H1 (cell line): Measurements from ENCODE around the gene MT1H. TPM values are rescaled to one million over a fixed set of nuclear protein-coding genes. Genes with fewer than 3 reads are reported as not detected.
A peak's percentile ranks its signal among the peaks of the same experiment; 100 is the strongest.

Experiments
- CTCF ChIA-PET: fragments of 300-600 bp; sonication (Branson Sonifier 250); formaldehyde crosslinking; loops from one replicate; lab custom pipeline; 2021; ENCODE audit not compliant: partially characterized antibody; lab: Charles Lee
- POLR2A ChIA-PET: fragments of 300-600 bp; sonication (Branson Sonifier 250); formaldehyde crosslinking; loops from one replicate; lab custom pipeline; 2021; ENCODE audit warnings: inconsistent platforms; ENCODE audit not compliant: partially characterized antibody; lab: Charles Lee
- DNase-seq, 2 experiments: peaks; one replicate each; pipeline versions ENCODE4 v3.0.0 to v3.0.0-alpha.2; 2010 to 2022; ENCODE audit warnings: low spot score in 2 of 2, low read depth in 1 of 2, mixed read lengths in 1 of 2
- FAIRE-seq: peaks from 2 replicates; lab custom pipeline; 2011; peaks lifted over from hg19 to GRCh38; lab: Jason Lieb, UNC
- H2AFZ ChIP-seq: 2 replicates; pipeline ENCODE4 v1.8.1; 2012; ENCODE audit warnings: low read length, inconsistent platforms
- H2AK5ac ChIP-seq: 2 replicates; pipeline ENCODE4 v1.6.1; 2013; ENCODE audit warnings: low read depth, low read length
- H2BK120ac ChIP-seq: replicated peaks from 2 replicates; pipeline ENCODE3; 2013; ENCODE audit warnings: low read depth, low read length, inconsistent platforms
- H2BK12ac ChIP-seq: 2 replicates; pipeline ENCODE4 v1.6.1; 2013; ENCODE audit warnings: low read depth, low read length
- H2BK15ac ChIP-seq: 2 replicates; pipeline ENCODE4 v1.6.1; 2013; ENCODE audit warnings: low read length
- H2BK20ac ChIP-seq: 2 replicates; pipeline ENCODE4 v1.6.1; 2013; ENCODE audit warnings: low read length
- H2BK5ac ChIP-seq: 2 replicates; pipeline ENCODE4 v1.6.1; 2013; ENCODE audit warnings: low read depth, low read length
- H3K14ac ChIP-seq: 2 replicates; pipeline ENCODE4 v1.6.1; 2013; ENCODE audit warnings: inconsistent platforms; ENCODE audit not compliant: insufficient read length
- H3K18ac ChIP-seq: 2 replicates; pipeline ENCODE4 v1.6.1; 2013; ENCODE audit warnings: low read length; ENCODE audit errors: extremely low read depth
- H3K23ac ChIP-seq: 2 replicates; pipeline ENCODE4 v1.6.1; 2013; ENCODE audit warnings: inconsistent platforms; ENCODE audit not compliant: insufficient read length
- H3K23me2 ChIP-seq: 2 replicates; pipeline ENCODE4 v1.6.1; 2013; ENCODE audit warnings: low read depth, low read length
- H3K27ac ChIP-seq: 2 replicates; pipeline ENCODE4 v1.6.1; 2011; ENCODE audit warnings: low read depth, low read length, inconsistent platforms
- H3K27me3 ChIP-seq, 4 experiments: replicated peaks in 1 of 4; 1 replicate in 1 of 4; 2 replicates in 3 of 4; pipeline versions ENCODE4 v1.6.1 to v1.8.1; 2011 to 2013; ENCODE audit warnings: low read length in 3 of 4, mild to moderate bottlenecking in 3 of 4, inconsistent platforms in 2 of 4, mixed read lengths in 2 of 4, moderate library complexity in 1 of 4; ENCODE audit not compliant: control insufficient read depth in 3 of 4, insufficient read depth in 3 of 4; ENCODE audit errors: extremely low read depth in 1 of 4
- H3K36me3 ChIP-seq, 4 experiments: 2 replicates each; pipeline versions ENCODE4 v1.6.1 to v1.8.1; 2011 to 2013; ENCODE audit warnings: mild to moderate bottlenecking in 4 of 4, low read length in 3 of 4, moderate library complexity in 2 of 4, control low read depth in 1 of 4, inconsistent platforms in 1 of 4; ENCODE audit not compliant: insufficient read depth in 4 of 4, control insufficient read depth in 2 of 4
- H3K4ac ChIP-seq: replicated peaks from 2 replicates; pipeline ENCODE3; 2013; ENCODE audit warnings: low read length, low read depth, mixed read lengths, inconsistent platforms; ENCODE audit not compliant: insufficient read length
- H3K4me1 ChIP-seq, 4 experiments: replicated peaks in 1 of 4; 1 replicate in 1 of 4; 2 replicates in 3 of 4; pipeline versions ENCODE4 v1.6.1 to v1.8.1; 2011 to 2013; ENCODE audit warnings: low read length in 3 of 4, inconsistent platforms in 2 of 4, mixed read lengths in 1 of 4; ENCODE audit not compliant: insufficient read depth in 4 of 4, control insufficient read depth in 3 of 4
- H3K4me2 ChIP-seq, 2 experiments: 2 replicates each; pipeline versions ENCODE4 v1.6.1 to v1.8.1; 2011 to 2013; ENCODE audit warnings: low read depth in 2 of 2, low read length in 2 of 2, control low read depth in 1 of 2, inconsistent platforms in 1 of 2, mild to moderate bottlenecking in 1 of 2; ENCODE audit not compliant: insufficient read depth in 1 of 2
- H3K4me3 ChIP-seq, 4 experiments: fragments of 200-600, 300-600 bp in 1 of 4; sonication (generic), shearing (Covaris generic), sonication (Bioruptor Twin) in 1 of 4; 2 replicates each; pipeline versions ENCODE4 v1.5.1 to v1.8.1; 2011 to 2016; ENCODE audit warnings: low read length in 4 of 4, low read depth in 3 of 4, control low read depth in 2 of 4, inconsistent platforms in 2 of 4, mild to moderate bottlenecking in 2 of 4, mixed read lengths in 1 of 4, moderate library complexity in 1 of 4; ENCODE audit not compliant: insufficient read depth in 2 of 4; ENCODE audit errors: extremely low read depth in 1 of 4
- H3K56ac ChIP-seq: replicated peaks from 2 replicates; pipeline ENCODE3; 2013; ENCODE audit warnings: low read depth, mild to moderate bottlenecking, mixed read lengths, low read length, inconsistent platforms; ENCODE audit not compliant: insufficient read length
- H3K79me1 ChIP-seq: 2 replicates; pipeline ENCODE4 v1.6.1; 2013; ENCODE audit warnings: low read depth, low read length, control low read depth
- H3K79me2 ChIP-seq, 2 experiments: 2 replicates each; pipeline versions ENCODE4 v1.6.1 to v1.8.1; 2012 to 2013; ENCODE audit warnings: low read length in 2 of 2, mild to moderate bottlenecking in 2 of 2, inconsistent platforms in 1 of 2; ENCODE audit not compliant: insufficient read depth in 2 of 2, control insufficient read depth in 1 of 2
- H3K9ac ChIP-seq, 4 experiments: replicated peaks in 1 of 4; 1 replicate in 1 of 4; 2 replicates in 3 of 4; pipeline versions ENCODE4 v1.6.1 to v1.8.1; 2011 to 2013; ENCODE audit warnings: low read depth in 3 of 4, low read length in 3 of 4, control low read depth in 2 of 4, mild to moderate bottlenecking in 2 of 4, moderate library complexity in 2 of 4, inconsistent platforms in 1 of 4; ENCODE audit errors: extremely low read depth in 1 of 4
- H3K9me3 ChIP-seq, 2 experiments: 2 replicates each; pipeline versions ENCODE4 v1.6.1 to v1.8.1; 2012 to 2013; ENCODE audit warnings: mild to moderate bottlenecking in 2 of 2, moderate library complexity in 2 of 2, control low read depth in 1 of 2, inconsistent platforms in 1 of 2, low read depth in 1 of 2, low read length in 1 of 2, mixed read lengths in 1 of 2; ENCODE audit not compliant: insufficient read depth in 2 of 2
- H4K20me1 ChIP-seq, 2 experiments: replicated peaks in 1 of 2; 2 replicates each; pipeline versions ENCODE3 to v1.8.1; 2011 to 2013; ENCODE audit warnings: inconsistent platforms in 2 of 2, low read length in 2 of 2, mild to moderate bottlenecking in 1 of 2; ENCODE audit not compliant: insufficient read depth in 2 of 2, control insufficient read depth in 1 of 2
- H4K5ac ChIP-seq: 2 replicates; pipeline ENCODE4 v1.6.1; 2013; ENCODE audit warnings: low read length, low read depth, mixed read lengths, inconsistent platforms; ENCODE audit not compliant: insufficient read length
- H4K8ac ChIP-seq: 2 replicates; pipeline ENCODE4 v1.8.0; 2013; ENCODE audit warnings: mild to moderate bottlenecking, moderate library complexity, low read length, inconsistent platforms; ENCODE audit not compliant: insufficient read depth; ENCODE audit errors: extremely low read depth
- H4K91ac ChIP-seq: replicated peaks from 2 replicates; pipeline ENCODE3; 2013; ENCODE audit warnings: low read length, mixed read lengths, inconsistent platforms; ENCODE audit not compliant: insufficient read length
- EZH2 ChIP-seq: fragments of 200-600 bp; sonication (generic); IDR thresholded peaks from 2 replicates; pipeline ENCODE4 v1.7.1; 2012; ENCODE audit warnings: low read depth, mild to moderate bottlenecking, moderate library complexity, low read length, inconsistent platforms; ENCODE audit not compliant: severe bottlenecking
- KDM4A ChIP-seq: IDR thresholded peaks from one replicate; pipeline ENCODE4 v1.7.1; 2012; ENCODE audit warnings: low read depth, mild to moderate bottlenecking, moderate library complexity, low read length, inconsistent platforms; ENCODE audit not compliant: severe bottlenecking
- RNF2 ChIP-seq: fragments of 200-900, 300-1000 bp; sonication (generic); IDR thresholded peaks from 2 replicates; pipeline ENCODE4 v1.7.1; 2016; ENCODE audit warnings: borderline replicate concordance, low read depth, mild to moderate bottlenecking, antibody characterized with exemption, low read length; ENCODE audit not compliant: poor library complexity, severe bottlenecking; ENCODE audit errors: missing control alignments
- TEAD4 ChIP-seq: IDR thresholded peaks from 2 replicates; pipeline ENCODE4 v1.6.1; 2012; ENCODE audit warnings: low read depth, low read length, inconsistent platforms, mixed read lengths
- WGBS, 2 experiments: shearing (Covaris generic) in 1 of 2; methylation state at CpG; one replicate each; pipeline versions ENCODE4 v1.1.6 to v1.1.7; 2013 to 2015; ENCODE audit warnings: low lambda C conversion rate in 2 of 2, mixed read lengths in 2 of 2, inconsistent platforms in 1 of 2, low coverage in 1 of 2, missing lambda C conversion rate in 1 of 2; ENCODE audit not compliant: insufficient replicate concordance in 2 of 2, insufficient coverage in 1 of 2, insufficient read length in 1 of 2; ENCODE audit errors: extremely low coverage in 1 of 2, missing lambda C conversion rate in 1 of 2; 5-methylcytosine and 5-hydroxymethylcytosine counted together
- polyA plus RNA-seq, 7 experiments: library from polyadenylated mRNA; depleted of rRNA in 3 of 7; stranded (reverse) in 5 of 7; unstranded in 2 of 7; fragments of >200 nt in 5 of 7; fragments of 200-250 nt in 2 of 7; gene quantifications; 1 replicate in 5 of 7; 2 replicates in 1 of 7; 4 replicates in 1 of 7; pipeline versions ENCODE4 v1.2.1 to v1.2.3, GENCODE V29; 2011 to 2013; ENCODE audit warnings: missing spikeins in 2 of 7, mixed read lengths in 2 of 7
- total RNA-seq: library from RNA; stranded (reverse); fragmentation: NEBNext Ultra II Directional; extraction: Animal tissue kit (Norgen Biotek cat#: 25700); gene quantifications from 2 replicates; pipeline ENCODE4 v1.2.1, GENCODE V29; 2021

MT1H gene
- total and polyA plus RNA-seq, 2 of the 8 experiments (the other 6 are each of a cell fraction or from before 2014, with no cell fraction given): 11.9 to 95.7 TPM

GRCh38 chr16:56675685-56676210, 6.1 kb downstream of the MT1H start:
- peak overlapping the region; percentile 44; the same call in 1 of the 2 replicates for H2BK12ac ChIP-seq
- FAIRE-seq (no peak), DNase-seq (peak in 1 of 2 experiments; percentile 73)
- POLR2A ChIA-PET: interaction anchor here (0.7 to 12.9 kb wide), 12 partner anchors 7 to 82 kb away, joined by 3 to 205 read pairs (median 4); partner anchors contain the start of genes MT1E, MT1G, MT1H and MT2A
- no peaks in the 10 kb centered on the region for H3K36me3 ChIP-seq
- H2BK120ac ChIP-seq: no peak overlapping the region
- no peak overlapping the region for H4K5ac ChIP-seq
- no peaks in the 10 kb centered on the region for H3K9me3 ChIP-seq
- no peak overlapping the region for H3K4ac ChIP-seq
- H2AK5ac ChIP-seq: no peak overlapping the region
- H2BK20ac ChIP-seq: peak overlapping the region; percentile 15; the same call in 1 of the 2 replicates
- no peak overlapping the region for H4K8ac ChIP-seq
- no peak overlapping the region for H2BK15ac ChIP-seq
- peak overlapping the region; percentile 86 for H2BK5ac ChIP-seq
- no peak overlapping the region for H3K9ac ChIP-seq
- TF ChIP-seq EZH2 (peak; percentile 10), TEAD4 (no peak), KDM4A (peak; percentile 65), RNF2 (no peak)
- H4K91ac ChIP-seq: peak overlapping the region; percentile 56
- WGBS, 2 experiments: 4% methylated on average over 21 of the region's 32 CpGs; no CpG with 5 or more reads in 1 of the 2 experiments
- CTCF ChIA-PET: interaction anchor here (0.7 to 6.0 kb wide), 11 partner anchors 27 to 111 kb away, joined by 3 to 57 read pairs (median 3); partner anchors contain the start of gene MT1E
- H3K23ac ChIP-seq: no peak overlapping the region
- peak overlapping the region; percentile 79 for H3K18ac ChIP-seq
- H2AFZ ChIP-seq: peak overlapping the region; percentile 91
- H3K27ac ChIP-seq: no peak overlapping the region
- H3K14ac ChIP-seq: no peak overlapping the region
- H3K79me1 ChIP-seq: no peaks in the 10 kb centered on the region
- peak overlapping the region; percentile 40 to 62 (median 40) for H3K4me3 ChIP-seq
- H3K27me3 ChIP-seq: peaks cover 12 to 55% (median 35%) of the 10 kb centered on the region in 4 experiments
- peak overlapping the region; percentile 78 to 90 for H3K4me2 ChIP-seq
- no peak overlapping the region for H3K56ac ChIP-seq
- H3K4me1 ChIP-seq: peaks cover 0 to 13% (median 3%) of the 10 kb centered on the region in 4 experiments; a peak in 5 of 7 replicates
- H3K23me2 ChIP-seq: no peaks in the 10 kb centered on the region; the same call in 1 of the 2 replicates
- H3K79me2 ChIP-seq: no peaks in the 10 kb centered on the region
- H4K20me1 ChIP-seq: no peaks in the 10 kb centered on the region
